Lower leg skin (tissue), 4 donors: ENCODE measurements around the gene FN1. TPM values are rescaled to one million over a fixed set of nuclear protein-coding genes. Genes with fewer than 3 reads are reported as not detected.

Experiments
- DNase-seq, 2 donors: peaks; one replicate each; pipeline ENCODE4 v3.0.0-alpha.2; 2019; ENCODE audit warnings: low spot score in 2 of 2
- H3K4me3 ChIP-seq: fragments of 200-600 bp; sonication (generic); 2 replicates; pipeline ENCODE4 v1.5.1; 2017; ENCODE audit warnings: mild to moderate bottlenecking, low read depth; ENCODE audit not compliant: poor library complexity, severe bottlenecking
- CTCF ChIP-seq, 3 donors: fragments of 450-650 bp; IDR thresholded peaks; one replicate each; pipeline ENCODE4 v1.5.1; 2016; ENCODE audit warnings: antibody characterized with exemption in 3 of 3, mild to moderate bottlenecking in 3 of 3, moderate library complexity in 2 of 3
- POLR2A ChIP-seq, 2 donors: fragments of 450-650 bp; IDR thresholded peaks; one replicate each; pipeline ENCODE4 v1.6.1; 2016 to 2017; ENCODE audit warnings: antibody characterized with exemption in 2 of 2, mild to moderate bottlenecking in 1 of 2, moderate library complexity in 1 of 2
- WGBS, 2 donors: methylation state at CpG; one replicate each; pipeline ENCODE4 v1.1.5; 2018; 5-methylcytosine and 5-hydroxymethylcytosine counted together
- intact Hi-C: fragments of 100-400 bp; cut with DNase I; formaldehyde crosslinking; loops from one replicate; pipeline ENCODE4 v1.15.0; 2023; ENCODE audit warnings: low total_unique reads
- total RNA-seq, 4 donors: library from RNA; depleted of rRNA; stranded (reverse); fragments of >200 nt; gene quantifications; one replicate each; pipeline ENCODE4 v1.1.0, GENCODE V29; 2016

Gene FN1
- total RNA-seq, 4 donors from 2014 or later, result 38.2 to 149 (median 52.8) TPM

GRCh38 chr2:215479121-215479520 is 43.3 kb upstream of the FN1 start:
- no peak for DNase-seq
- TF ChIP-seq CTCF (IDR thresholded peaks at IDR 0.05), result no peak
- TF ChIP-seq POLR2A (IDR thresholded peaks at IDR 0.05), result no peak
- no peak overlapping the region for H3K4me3 ChIP-seq
- 47 to 53% methylated on average over 2 of the region's 2 CpGs for WGBS, 2 donors
- intact Hi-C loops, result no loop called here

GRCh38 chr2:215476424-215476823 is 40.6 kb upstream of the FN1 start:
- TF ChIP-seq CTCF (IDR thresholded peaks at IDR 0.05) (no peak), POLR2A (IDR thresholded peaks at IDR 0.05) (no peak)
- 60 to 71% methylated on average over 2 of the region's 2 CpGs for WGBS, 2 donors
- H3K4me3 ChIP-seq, result no peak overlapping the region
- intact Hi-C loops, result no loop called here
- no peak for DNase-seq

- WGBS, 2 donors, result 57 to 71% methylated on average over 3 of the region's 3 CpGs
- intact Hi-C loops, result loop anchor here (10.0 kb wide), 1 partner anchor 448 kb away; no protein-coding TSS in a partner anchor
- TF ChIP-seq CTCF (IDR thresholded peaks at IDR 0.05), result no peak
- TF ChIP-seq POLR2A (IDR thresholded peaks at IDR 0.05), result no peak
- no peak overlapping the region for H3K4me3 ChIP-seq
- DNase-seq, result no peak
Measured at GRCh38 chr2:215466097-215466909, 30.4 kb upstream of the FN1 start.

GRCh38 chr2:215465256-215465655 is 29.4 kb upstream of the FN1 start:
- DNase-seq, result no peak
- intact Hi-C loops, result loop anchor here (10.0 kb wide), 1 partner anchor 450 kb away; no protein-coding TSS in a partner anchor
- no peak overlapping the region for H3K4me3 ChIP-seq
- 92 to 97% methylated on average over 2 of the region's 2 CpGs for WGBS, 2 donors
- TF ChIP-seq CTCF (IDR thresholded peaks at IDR 0.05) (no peak), POLR2A (IDR thresholded peaks at IDR 0.05) (no peak)

GRCh38 chr2:215461836-215462532 is 26.1 kb upstream of the FN1 start:
- DNase-seq, result no peak
- intact Hi-C loops, result loop anchor here (10.0 kb wide), 1 partner anchor 453 kb away; no protein-coding TSS in a partner anchor
- TF ChIP-seq CTCF (IDR thresholded peaks at IDR 0.05) (no peak), POLR2A (IDR thresholded peaks at IDR 0.05) (no peak)
- 91 to 93% methylated on average over 5 of the region's 5 CpGs for WGBS, 2 donors
- H3K4me3 ChIP-seq, result no peak overlapping the region
